HG03571 (cell line): ENCODE data around the gene SDK1.

ENCODE experiments used
- ATAC-seq: cut with Tn5 transposase; IDR thresholded peaks from one replicate; pipeline ENCODE4 v1.9.1; 2021; ENCODE audit not compliant: unreplicated experiment

SDK1 gene, protein sequence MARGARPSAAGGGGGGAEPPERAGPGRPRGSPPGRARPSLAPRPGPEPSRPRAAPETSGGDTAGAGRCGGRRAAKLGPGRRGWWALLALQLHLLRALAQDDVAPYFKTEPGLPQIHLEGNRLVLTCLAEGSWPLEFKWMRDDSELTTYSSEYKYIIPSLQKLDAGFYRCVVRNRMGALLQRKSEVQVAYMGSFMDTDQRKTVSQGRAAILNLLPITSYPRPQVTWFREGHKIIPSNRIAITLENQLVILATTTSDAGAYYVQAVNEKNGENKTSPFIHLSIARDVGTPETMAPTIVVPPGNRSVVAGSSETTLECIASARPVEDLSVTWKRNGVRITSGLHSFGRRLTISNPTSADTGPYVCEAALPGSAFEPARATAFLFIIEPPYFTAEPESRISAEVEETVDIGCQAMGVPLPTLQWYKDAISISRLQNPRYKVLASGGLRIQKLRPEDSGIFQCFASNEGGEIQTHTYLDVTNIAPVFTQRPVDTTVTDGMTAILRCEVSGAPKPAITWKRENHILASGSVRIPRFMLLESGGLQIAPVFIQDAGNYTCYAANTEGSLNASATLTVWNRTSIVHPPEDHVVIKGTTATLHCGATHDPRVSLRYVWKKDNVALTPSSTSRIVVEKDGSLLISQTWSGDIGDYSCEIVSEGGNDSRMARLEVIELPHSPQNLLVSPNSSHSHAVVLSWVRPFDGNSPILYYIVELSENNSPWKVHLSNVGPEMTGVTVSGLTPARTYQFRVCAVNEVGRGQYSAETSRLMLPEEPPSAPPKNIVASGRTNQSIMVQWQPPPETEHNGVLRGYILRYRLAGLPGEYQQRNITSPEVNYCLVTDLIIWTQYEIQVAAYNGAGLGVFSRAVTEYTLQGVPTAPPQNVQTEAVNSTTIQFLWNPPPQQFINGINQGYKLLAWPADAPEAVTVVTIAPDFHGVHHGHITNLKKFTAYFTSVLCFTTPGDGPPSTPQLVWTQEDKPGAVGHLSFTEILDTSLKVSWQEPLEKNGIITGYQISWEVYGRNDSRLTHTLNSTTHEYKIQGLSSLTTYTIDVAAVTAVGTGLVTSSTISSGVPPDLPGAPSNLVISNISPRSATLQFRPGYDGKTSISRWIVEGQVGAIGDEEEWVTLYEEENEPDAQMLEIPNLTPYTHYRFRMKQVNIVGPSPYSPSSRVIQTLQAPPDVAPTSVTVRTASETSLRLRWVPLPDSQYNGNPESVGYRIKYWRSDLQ (N-terminal part only)

DNA sequence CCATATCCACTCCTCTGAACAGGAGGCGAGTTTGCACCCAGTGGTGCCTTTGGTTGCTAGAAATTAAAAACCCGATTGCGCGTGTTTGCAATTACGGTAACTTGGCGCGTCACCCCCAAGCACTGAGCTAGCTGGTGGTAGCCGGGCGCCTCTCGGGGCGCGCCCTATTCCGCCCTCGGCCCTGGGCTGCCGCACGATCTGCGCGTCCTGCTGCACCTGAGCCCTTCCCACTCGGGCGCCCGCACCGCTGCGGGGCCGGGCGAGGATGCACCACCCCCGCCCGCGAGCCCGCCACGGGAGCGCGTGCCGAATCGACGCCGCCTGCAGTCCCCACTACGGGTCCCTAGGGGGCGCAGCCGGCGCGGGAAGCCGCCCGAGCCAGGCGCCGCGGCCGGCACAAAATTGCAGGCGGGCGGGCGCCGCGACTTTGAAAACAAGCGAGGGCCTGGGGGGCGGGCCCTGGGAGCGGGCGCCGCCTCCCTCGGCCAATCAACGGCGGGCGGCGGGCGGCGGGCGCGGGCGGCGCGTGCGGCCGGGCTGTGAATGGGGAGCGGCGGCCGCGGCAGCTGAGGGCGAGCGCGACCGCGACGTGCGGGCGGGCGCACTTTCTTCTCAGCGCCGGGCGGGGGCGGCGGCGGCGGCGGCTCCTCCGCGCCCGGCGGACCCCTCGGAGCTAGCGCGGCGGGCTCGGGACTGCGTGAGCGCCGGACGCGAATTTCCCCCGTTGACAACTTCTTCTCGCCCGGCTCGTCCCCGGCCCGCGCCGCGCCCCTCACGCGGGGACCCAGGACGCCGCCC lies at the start of gene SDK1:
Gene SDK1 (plus strand): TSS at position 602 of the 798 bp plus-strand sequence. CDS start 335 bp downstream, outside the sequence.
- ATAC-seq = peak; percentile 89

DNA sequence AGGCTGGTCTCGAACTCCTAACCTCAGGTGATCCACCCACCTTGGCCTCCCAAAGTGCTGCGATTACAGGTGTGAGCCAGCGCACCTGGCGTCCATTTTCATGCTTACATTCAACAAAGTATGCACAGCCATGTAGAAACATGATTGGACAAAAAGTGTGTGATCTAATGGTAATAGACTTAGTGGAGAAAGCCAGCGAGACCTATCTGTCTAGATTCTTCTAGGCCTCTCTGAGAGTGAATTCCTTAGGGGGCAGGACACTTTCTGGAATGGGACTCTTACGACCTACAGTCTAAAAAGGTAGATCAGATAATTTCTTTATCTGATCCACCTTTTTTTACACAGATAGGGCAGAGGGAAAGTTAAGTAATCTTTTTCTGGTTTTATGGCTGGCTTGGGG lies 46.3 kb upstream of the SDK1 start:
- no peak for ATAC-seq

DNA sequence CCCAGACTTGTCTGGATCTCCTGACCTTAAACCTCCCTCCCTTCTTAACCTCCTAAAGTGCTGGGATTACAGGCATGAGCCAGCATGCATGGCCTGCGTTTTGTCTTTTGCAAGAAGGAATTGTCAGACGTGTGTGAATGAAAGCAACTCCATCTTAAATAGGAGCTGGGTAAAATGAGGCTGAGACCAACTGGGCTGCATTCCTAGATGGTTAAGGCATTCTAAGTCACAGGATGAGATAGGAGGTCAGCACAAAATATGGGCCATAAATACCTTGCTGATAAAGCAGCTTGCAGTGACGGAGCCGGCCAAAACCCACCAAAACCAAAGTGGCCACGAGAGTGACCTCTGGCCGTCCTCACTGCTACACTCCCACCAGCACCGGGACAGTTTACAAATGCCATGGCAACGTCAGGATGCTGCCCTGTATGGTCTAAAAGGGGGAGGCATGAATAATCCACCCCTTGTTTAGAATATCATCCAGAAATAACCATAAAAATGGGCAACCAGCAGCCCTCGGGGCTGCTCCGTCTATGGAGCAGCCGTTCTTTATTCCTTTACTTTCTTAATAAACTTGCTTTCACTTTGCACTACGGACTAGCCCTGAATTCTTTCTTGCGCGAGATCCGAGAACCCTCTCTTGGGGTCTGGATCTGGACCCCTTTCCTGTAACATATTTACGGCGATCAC lies 41.2 kb upstream of the SDK1 start:
- no peak for ATAC-seq

DNA sequence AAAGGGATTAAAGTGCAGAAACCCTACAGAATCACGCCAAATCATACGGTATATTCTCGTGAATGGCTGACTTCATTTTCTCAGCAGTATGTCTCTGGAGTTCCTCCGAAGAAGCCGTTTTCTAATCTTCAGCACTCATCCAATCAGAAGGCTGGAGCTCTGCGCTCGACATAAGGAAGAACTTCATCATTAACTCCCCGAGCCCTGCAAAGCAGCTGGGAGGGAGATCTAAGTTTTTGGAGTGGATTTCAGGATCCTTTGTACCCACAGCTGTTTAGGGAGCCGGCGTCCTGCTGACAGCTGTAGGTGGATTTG lies 40.7 kb upstream of the SDK1 start:
- ATAC-seq = no peak

DNA sequence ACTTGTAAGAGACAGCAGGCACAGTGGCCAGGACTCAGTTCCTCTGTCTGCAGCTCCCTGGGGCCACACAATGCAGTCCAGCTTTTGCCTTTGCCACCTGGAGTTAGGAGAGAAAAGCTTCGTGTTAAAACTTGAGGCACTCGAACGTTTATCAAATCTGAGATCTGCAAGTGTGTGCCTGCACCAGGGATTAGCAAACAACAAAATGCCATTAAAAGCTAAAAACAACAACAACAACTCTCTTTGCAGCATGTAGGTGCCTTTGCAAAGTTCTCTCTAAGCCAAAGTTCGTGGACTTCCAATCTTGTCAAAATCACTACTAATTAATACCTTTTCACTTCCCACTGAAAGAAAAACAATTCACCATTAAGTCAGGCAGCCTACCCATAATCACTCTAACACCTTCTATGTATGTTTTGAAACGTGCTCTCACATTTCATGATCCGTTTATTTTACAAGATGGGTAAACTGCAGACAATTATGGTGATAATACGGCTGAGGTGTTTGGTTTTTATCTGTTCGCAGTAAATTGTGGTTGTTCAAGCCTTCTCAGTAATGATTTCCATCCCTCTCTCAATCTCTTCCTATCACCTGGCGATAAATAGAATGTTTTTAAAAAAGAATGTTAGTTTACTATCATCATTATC lies 36.2 kb upstream of the SDK1 start:
- ATAC-seq = no peak

DNA sequence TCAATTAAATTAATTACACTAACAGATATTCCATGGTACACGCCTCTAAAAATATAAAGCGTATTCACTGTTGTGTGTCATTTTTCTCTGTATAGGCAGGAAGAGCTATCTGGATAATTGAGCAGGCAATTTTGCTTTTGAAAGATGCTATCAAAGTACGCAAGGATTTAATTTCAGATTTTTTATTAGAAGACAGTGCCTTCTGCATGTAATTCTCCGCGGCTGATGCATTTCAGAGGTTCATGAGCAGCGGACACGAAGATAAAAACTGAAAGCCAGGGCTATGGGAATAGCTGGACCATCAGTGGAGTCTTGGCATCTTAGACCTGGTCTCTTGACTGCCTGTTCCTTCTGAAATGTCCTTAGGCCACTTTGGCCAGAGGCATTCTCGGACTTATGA lies 35.7 kb upstream of the SDK1 start:
- ATAC-seq = no peak

DNA sequence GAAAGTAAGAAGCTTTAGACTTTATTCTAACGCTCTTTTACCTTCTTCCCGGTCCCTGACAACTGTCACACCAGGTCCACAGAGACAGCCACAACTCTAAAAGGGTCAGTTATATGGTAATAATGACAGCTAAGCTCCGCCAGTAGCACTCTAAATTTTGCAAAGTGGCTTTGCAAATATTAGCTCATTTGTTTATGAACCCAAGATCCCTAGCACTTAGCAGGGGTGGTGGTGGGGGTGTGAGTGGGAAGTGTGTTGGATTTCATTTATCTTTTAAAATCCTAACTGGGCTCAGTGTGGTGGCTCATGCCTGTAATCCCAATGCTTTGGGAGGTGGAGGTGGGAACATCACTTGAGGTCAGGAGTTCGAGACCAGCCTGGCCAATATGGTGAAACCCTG lies 34.8 kb upstream of the SDK1 start:
- ATAC-seq = no peak

DNA sequence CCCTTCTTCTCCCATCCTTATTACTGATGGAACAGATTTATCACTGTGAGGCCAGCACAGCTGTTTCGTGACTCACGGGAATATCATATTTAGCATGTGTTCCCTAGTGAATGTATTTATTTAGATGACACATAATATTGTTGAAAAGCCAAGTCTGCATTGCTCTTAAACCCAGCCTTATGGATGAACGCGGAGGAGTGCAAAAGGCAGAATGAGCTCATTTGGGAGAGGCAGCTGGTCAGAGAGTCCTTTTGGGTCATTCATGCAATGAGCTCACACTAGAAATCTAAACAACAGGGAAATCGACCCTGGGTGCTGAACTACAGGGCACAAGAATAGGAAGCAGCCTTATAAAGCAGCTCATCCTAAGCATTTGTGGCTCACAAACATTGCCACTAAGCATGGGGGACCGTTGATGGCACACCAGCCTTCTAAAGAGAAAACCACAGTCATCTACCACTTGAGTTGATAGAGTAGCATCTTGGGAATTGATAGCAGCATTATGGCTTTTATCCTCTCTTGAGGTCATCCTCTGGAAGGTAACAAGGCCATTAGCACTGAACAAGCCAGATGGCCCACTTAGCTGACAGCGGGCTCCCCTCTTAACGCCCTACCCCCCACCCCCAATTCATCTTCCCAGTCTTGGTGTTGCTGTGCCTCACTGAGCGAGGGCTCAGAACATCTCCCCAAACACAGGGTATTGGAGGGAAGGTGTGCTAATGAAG lies 32.9 kb upstream of the SDK1 start:
- no peak for ATAC-seq

DNA sequence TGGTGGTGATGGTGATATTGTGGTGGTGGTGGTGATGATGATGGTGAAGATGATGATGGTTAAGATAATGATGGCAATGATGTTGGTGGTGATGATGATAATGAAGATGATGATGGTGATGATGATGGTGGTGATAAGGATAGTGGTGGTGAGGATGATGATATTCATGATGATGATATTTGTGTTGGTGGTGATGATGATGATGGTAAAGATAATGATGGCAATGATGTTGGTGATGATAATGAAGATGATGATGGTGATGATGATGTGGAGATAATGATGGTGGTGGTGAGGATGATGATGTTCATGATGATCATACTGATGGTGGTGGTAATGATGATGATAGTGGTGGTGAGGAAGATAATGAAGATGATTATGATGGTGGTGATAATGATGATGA lies 30.7 kb upstream of the SDK1 start:
- no peak for ATAC-seq

DNA sequence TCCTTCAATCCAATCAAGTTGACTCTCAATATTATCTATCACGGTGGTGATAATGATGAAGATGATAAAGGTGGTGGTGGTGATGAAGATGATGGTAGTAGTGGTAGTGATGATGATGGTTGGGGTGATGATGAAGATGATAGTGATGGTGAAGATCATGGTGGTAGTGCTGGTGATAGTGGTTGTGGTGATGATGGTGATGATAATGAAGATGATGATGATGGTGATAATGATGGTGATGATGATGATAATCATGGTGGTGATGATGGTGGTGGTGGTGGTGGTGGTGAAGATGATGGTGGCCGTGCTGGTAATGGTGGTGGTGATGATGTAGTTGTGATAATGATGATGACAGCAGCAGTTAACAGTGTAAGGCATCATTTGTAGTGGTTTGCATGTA lies 29.8 kb upstream of the SDK1 start:
- ATAC-seq = no peak

DNA sequence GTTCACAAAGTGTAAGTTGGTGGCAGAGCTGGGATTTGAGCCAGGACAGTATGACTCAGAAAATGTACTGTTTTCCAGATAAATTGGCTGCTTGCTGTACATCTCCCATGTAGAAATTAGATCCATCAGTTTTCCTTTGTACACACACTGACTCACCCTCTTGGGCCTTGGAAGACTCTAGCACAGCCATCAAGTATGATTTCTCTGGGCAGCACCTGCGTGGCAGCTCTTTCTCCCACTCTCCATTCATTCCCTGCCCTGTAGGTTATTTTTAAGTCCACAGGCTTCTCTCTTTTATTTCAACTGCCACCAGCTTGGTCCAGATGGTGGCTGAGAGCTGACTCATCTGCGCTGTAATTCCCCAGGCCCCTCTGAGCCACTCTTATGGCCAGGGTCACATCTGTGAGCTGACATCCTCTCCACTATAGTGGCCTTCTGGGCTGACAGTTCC lies 28.3 kb upstream of the SDK1 start:
- ATAC-seq = no peak

DNA sequence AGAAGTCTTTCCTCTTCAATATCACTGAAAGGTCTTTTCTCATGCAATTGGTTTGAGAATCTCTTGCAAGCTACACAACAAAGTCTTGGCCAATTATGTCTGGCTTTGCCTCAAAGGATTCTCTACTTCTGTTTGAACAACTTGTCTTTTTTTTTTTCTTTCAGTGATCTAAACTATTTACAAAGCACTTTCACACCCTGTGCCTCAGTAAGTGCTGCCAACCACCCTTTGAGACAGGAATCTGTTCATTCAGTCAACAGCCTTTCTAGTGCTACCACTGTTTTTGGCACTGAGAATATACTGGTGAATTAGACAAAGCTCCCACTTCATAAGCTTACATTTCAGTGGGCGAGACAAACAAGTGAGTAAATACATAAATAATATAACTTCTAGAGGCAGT lies 26.9 kb upstream of the SDK1 start:
- ATAC-seq = no peak

DNA sequence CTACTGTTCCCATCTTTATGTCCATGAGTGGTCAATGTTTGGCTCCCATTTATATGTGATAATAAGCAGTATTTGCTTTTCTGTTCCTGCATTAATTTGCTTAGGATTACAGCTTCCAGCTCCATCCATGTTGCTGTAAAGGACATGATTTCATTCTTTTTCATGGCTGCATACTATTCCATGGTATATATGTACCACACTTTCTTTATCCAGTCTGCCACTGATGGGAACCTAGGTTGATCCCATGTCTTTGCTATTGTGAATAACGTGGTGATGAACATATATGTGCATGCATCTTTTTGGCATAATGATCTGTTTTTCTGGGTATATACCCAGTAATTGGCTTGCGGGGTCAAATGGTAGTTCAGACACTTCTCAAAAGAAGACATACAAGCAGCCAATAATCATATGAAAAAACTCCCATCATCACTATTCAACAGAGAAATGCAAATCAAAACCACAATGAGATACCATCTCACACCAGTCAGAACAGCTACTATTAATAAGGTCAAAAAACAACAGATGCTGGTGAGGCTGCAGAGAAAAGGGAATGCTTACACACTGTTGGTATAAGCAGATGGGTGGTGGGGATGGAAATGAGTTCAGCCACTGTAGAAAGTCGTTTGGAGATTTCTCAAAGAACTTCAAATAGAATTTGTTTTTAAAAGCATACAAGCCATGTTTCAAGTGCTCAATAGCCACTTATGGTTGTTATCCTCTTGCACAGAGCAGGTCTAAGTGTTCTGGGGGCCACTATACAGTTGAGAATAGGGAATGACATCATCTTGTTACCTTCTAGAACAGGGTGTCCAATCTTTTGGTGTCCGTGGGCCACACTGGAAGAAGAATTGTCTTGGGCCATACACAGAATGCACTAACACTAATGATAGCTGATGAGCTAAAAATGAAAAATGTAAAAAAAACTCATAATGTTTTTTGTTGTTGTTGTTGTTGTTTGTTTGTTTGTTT lies 23.2 kb upstream of the SDK1 start:
- ATAC-seq = no peak

DNA sequence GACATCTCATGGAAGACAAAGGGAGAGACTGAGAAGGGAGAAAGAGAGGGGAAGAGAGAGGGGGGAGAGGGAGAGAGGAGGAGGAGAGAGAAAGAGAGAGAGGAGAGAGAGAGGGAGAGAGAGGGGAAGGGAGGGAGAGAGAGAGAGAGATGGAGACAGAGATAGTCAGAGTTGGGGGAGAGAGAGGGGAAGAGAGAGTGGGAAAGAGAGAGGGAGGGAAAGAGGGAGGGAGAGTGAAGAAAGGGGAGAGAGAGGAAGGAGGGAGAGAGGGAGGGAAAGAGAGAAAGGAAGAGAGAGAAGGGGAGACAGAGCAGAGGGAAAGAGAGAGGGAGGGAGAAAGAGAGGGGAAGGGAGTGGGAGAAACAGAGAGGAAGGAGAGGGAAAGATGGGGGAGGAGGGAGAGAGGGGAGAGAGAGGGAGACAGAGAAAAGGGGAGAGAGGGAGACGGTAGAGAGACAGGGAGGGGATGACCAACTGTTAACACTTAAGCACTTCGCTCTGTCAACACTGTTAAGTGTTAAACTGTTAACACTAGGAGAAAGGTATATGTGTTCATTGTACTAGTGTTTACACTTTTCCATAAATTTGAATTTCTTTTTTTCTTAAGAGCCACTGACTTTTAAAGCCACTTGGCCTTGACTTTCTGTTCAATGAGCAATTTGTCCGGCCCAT lies 21.8 kb upstream of the SDK1 start:
- no peak for ATAC-seq

DNA sequence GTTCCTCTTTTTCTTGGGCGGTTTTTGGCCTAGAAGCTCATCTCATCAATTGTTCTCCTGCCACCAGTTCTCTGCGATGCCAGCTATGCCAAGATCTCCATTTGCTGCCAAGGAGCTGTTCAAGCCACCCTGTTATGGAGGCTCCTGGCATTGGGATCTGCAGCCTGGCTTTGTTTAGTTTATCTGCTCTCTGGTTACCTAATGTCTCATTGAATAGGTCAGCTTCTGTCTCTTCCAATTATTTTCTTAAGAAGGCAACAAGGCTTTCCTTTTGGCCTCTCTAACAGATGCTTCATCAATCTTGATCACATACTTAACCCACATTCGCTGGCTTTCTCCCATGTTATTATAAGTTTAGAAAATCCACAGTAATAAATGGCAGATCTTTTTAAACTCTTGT lies 20.6 kb upstream of the SDK1 start:
- no peak for ATAC-seq

DNA sequence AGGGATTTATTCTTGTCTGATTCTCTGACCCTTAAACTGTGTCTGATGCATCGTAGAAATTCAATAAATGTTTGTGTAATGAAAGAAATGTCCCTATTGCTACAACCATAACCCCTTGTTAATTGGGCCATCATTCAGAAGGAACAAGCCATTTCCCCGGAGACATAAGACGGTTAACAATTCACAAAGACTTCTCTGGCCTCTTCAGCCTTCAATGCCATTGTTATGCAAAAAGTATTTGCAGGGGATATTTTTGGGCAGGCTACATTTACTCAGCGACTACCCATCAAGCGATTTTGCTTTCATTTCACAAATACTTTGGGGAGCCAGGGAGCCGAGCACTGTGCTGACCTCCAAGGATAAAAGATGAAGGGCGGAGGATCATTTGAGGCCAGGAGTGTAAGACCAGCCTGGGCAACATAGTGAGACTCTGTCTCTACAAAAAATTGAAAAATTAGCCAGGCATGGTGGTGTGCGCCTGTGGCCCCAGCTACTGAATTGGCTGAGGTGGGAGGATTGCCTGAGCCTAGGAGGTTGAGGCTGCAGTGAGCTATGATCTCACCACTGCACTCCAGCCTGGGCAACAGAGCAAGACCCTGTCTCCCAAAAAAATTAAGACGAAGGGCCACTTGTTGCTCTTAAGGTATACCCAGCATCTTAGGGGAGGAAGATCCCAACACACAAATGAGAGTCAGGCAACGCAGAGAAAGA lies 20.0 kb upstream of the SDK1 start:
- no peak for ATAC-seq

DNA sequence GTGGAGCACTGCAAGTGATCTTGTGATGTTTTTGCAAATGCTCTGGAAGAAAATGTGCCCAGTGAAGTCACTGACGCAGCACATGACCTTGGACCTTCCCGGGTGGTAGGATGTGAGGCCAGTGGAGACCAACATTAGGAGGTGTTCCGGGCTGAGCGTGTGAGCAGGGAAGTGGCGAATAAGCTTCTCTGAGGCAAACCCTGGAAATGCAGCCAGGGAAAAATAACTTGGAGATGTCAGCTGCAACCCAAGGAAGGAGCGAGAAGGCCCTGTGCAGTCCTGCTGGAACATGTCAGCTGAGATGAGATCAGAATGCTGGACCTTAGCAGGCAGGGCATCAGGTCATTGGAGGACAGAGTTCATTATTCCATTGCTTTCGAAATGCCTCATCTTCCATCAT lies 18.6 kb upstream of the SDK1 start:
- no peak for ATAC-seq
